EL (cell line): ENCODE measurements around the gene MYO1C.
A peak's percentile ranks its signal among the peaks of the same experiment; 100 is the strongest.
"Not testable (repeated sequence)": the region's sequence is repeated elsewhere in the genome, so short reads cannot be mapped to it uniquely, and the experiment has no call there.

Experiments used
- DNase-seq: peaks from one replicate; pipeline ENCODE4 v3.0.0-alpha.2; 2016

MYO1C gene

GRCh38 chr17:1461198-1461944 lies 31.1 kb downstream of the MYO1C start:
- no peak for DNase-seq

DNA sequence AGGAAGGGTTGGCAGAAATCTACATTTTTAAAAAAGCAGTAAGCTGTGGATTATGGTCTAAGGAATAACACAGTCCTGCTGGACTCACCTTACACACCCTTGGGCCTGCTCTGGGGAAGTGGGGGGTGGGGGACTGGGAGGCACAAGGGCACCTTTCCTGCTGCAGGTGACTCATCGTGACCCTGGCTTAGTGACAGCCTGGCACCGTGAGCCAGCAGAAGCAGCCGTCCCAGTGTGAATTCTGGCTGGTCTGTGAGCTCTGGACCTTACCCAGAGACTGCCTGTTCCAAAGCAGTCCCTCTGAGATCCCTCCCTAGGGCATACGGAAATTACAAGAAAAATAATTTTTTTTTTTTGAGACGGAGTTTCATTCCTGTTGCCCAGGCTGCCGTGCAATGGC lies 32.3 kb downstream of the MYO1C start:
- peak; percentile 37 for DNase-seq

DNA sequence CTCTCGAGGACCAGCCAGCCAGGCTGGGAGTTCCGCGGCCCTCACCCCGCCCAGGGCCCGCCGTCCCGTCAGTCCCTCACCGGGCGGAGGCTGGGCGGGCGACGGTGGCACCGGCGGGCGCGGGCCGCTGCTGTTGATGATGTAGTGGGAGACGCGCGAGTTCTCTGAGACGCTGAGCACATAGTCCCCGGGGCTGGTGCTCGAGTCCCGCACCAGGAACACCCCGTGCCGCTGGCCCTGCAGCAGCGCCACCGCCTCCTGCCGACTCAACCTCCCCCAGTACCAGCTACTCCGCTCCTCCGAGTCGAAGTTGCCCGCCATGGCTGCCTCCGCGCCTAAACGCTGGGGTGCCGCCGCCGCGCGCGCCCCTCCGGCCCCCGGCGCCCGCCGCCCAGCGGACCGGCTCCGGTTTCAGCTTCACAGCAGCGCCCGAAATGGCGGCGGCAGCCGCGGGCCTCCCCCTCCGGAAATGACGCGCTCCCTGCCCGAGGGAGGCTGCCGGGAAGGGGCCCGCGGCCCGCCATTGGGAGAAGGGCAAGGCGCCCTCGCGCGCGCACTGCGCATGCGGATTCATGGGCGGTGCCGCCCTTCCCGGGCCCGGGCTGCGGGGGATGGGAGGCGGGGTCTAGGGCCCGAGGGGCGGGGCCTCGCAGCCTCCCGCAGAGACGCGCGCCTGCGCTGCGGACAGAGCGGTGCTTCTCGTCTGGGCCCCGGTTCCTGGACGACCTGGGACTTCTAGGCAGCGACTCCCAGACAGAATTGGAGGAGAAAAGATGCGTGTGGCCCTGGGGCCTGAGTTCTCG lies 36.5 kb downstream of the MYO1C start, which contains the start of gene CRK:
TSS of gene CRK (minus strand) at position 436 of the 803 bp plus-strand sequence. CDS start at position 321, 115 bp downstream.
- DNase-seq, result peak; percentile 95

- peak; percentile 80 for DNase-seq
These were observed 37.1 kb downstream of the MYO1C start for GRCh38 chr17:1455291-1455796.

GRCh38 chr17:1454541-1454940 lies 37.9 kb downstream of the MYO1C start:
- no peak for DNase-seq

DNA sequence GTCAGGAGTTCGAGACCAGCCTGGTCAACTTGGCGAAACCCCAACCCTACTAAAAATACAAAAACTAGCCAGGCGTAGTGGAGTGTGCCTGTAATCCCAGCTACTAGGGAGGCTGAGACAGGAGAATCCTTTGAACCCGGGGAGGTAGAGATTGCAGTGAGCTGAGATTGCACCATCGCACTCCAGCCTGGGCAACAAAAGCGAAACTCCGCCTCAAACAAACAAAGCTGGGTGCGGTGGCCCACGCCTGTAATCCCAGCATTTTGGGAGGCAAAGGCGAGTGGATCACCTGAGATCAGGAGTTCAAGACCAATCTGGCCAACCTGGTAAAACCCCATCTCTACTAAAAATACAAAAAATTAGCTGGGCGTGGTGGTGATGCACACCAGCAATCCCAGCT lies 38.8 kb downstream of the MYO1C start:
- DNase-seq, result not testable (repeated sequence)

DNA sequence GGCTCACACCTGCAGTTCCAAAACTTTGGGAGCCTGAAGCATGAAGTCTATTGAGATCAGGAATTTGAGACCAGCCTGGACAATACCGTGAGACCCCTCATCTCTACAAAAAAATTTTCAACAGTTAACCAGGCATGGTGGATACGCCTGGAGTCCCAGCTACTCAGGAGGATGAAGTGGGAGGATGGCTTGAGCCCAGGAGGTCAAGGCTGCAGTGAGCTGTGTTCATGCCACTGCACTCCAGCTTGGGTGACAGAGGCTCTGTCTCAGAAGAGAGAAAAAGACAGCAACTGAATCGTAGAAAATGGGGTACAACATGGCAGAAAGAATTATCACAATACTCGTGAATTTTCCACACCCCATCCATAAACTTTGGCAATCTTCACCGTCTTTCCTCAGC lies 39.6 kb downstream of the MYO1C start:
- no peak for DNase-seq

DNA sequence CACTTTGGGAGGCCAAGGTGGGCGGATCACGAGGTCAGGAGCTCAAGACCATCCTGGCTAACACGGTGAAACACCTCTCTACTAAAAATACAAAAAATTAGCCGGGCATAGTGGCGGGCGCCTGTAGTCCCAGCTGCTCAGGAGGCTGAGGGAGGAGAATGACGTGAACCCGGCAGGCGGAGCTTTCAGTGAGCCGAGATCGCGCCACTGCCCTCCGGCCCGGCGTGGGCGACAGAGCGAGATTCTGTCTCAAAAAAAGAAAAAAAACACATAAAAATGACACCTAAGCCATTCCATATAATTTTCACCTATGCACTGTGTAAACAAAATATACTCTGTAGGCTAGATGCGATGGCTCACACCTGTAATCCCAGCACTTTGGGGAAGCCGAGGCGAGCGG lies 42.2 kb downstream of the MYO1C start:
- not testable (repeated sequence) for DNase-seq

- no peak for DNase-seq
These were observed 43.0 kb downstream of the MYO1C start for GRCh38 chr17:1449412-1449967.

GRCh38 chr17:1447052-1447451 lies 45.4 kb downstream of the MYO1C start:
- DNase-seq, result no peak

DNA sequence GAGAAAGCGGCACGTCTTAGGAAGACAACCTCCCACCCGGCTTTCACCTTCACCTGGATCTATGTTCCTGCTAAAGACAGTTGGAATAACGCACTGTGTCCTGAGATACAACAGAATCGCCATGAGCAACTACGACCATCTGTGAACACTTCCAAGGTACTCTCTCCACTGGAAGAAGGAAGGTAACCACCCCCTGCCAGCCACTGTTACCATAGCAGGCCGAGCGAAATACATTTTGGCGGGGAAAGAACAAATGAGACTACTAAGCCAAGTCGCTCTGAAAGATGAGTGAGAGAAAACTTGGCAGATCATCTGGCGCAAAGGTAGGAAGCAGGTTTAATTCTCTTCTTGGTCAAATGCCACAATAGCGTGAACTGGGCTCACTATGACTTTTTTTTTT lies 46.3 kb downstream of the MYO1C start:
- no peak for DNase-seq

DNA sequence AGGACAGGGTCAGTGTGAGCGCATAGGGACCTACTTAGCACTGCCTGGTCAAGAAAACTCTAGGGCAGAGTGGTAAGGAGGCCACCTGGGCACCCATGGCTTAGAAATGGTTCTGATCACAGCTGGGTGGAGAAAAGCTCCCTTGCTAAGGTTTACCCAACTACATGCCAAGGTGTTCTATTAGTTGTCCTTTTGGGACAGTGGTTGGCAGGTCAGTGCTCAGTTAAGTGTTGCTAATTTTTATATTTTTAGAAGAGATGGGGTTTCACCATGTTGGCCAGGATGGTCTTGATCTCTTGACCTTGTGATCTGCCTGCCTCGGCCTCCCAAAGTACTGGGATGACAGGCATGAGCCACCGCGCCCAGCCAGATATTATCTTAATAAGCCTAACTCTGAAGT lies 46.8 kb downstream of the MYO1C start:
- DNase-seq, result not testable (repeated sequence)

- DNase-seq, result not testable (repeated sequence)
These were observed 49.8 kb downstream of the MYO1C start for GRCh38 chr17:1442721-1443120.

DNA sequence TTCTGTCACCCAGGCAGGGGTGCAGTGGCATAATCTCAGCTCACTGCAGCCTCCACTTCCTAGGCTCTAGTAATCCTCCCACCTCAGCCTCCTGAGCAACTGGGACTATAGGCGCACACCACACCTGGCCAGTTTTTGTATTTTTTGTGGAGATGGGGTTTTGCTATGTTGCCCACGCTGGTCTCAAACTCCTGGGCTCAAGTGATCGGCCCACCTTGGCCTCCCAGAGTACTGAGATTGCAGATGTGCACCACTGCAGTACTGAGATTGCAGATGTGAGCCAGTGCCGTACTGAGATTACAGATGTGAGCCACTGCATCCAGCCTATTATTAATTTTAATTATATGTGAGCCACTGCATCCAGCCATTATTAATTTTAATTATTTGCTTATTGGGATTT lies 50.3 kb downstream of the MYO1C start:
- DNase-seq, result no peak

- DNase-seq, result no peak
These were observed 51.6 kb downstream of the MYO1C start for GRCh38 chr17:1440921-1441320.

- peak; percentile 67 for DNase-seq
These were observed 53.8 kb downstream of the MYO1C start for GRCh38 chr17:1438593-1439083.

GRCh38 chr17:1435326-1435725 lies 57.2 kb downstream of the MYO1C start:
- DNase-seq, result no peak

DNA sequence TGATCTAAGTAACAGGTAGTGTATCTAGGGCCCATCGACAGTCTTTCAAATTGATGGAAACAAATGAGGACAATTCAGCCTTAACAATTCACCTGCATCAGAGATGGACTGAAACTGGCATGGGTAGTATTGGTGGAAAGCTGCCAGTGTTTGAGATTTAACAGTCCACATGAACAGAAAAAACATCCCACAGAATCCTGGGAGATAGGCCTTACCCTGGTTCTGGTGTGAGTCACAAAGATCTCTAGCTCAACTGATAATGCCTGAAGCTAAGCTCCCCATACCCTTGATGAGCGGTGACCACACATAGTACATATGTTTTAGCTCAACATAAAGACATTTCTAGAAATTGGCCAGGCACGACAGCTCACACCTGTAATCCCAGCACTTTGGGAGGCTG lies 58.3 kb downstream of the MYO1C start:
- DNase-seq, result peak; percentile 32

GRCh38 chr17:1431631-1432104 lies 60.8 kb downstream of the MYO1C start:
- no peak for DNase-seq

GRCh38 chr17:1423456-1424135 lies 68.9 kb downstream of the MYO1C start:
- no peak for DNase-seq

- peak; percentile 96 for DNase-seq
These were observed 69.6 kb downstream of the MYO1C start for GRCh38 chr17:1422885-1423284.

DNA sequence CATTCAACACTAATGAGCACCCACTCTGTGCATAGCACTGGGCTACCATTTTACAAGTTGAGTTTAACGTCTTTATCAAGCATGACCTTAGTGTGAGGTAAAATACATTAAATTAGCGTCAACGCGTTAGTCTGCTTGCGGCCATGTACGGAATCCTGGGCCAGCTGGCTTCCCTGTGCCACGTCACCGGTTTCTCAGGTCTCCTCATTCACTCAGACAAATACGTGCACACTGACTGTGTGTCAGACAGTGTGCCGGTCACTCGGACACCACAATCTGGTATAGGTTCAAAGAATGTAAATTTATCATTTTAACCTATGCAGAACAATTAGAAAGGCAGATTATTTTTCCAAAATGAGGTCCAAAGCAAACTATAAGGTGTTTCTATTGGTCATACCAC lies 71.0 kb downstream of the MYO1C start:
- no peak for DNase-seq

DNA sequence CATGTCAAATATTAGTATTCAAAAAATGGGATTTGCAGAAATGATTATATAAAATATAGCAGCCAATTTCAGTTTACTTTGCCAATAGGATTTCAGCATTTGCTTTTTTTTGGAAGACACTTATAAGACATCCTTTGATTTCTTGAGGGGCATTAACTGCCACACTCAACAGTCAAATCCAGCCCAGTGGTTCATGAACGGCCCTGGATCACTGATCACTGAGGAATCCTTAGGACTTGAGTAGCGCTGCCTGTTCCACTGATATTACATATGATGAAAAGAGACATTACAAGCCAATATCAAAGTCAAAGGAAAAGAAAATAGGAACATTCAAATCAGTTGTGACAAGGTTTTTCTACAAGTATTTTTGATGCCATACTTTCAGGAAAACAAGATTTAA lies 71.5 kb downstream of the MYO1C start:
- no peak for DNase-seq
